Stomach (tissue), 4 donors: ENCODE data around the gene FYCO1.

Source experiments
- CTCF ChIP-seq, 7 experiments: fragments of 450-650 bp in 4 of 7; fragments of 200-600 bp in 3 of 7; sonication (generic) in 3 of 7; IDR thresholded peaks; one replicate each; pipeline ENCODE4 v1.5.1; 2016 to 2019; ENCODE audit warnings: antibody characterized with exemption in 7 of 7, control low read depth in 2 of 7, mild to moderate bottlenecking in 1 of 7
- EP300 ChIP-seq: sonication (generic); formaldehyde crosslinking; IDR thresholded peaks from one replicate; pipeline ENCODE4 v1.6.1; 2017; ENCODE audit warnings: antibody characterized with exemption
- POLR2A ChIP-seq, 4 donors: fragments of 450-650 bp; IDR thresholded peaks; one replicate each; pipeline ENCODE4 v1.6.1; 2016; ENCODE audit warnings: antibody characterized with exemption in 4 of 4, control low read depth in 2 of 4, mild to moderate bottlenecking in 1 of 4, moderate library complexity in 1 of 4
- POLR2AphosphoS5 ChIP-seq, 3 donors: sonication (generic); formaldehyde crosslinking; IDR thresholded peaks; one replicate each; pipeline ENCODE4 v1.6.1; 2016; ENCODE audit warnings: antibody characterized with exemption in 3 of 3

- TF ChIP-seq CTCF (IDR thresholded peaks at IDR 0.05) (no peak), POLR2A (IDR thresholded peaks at IDR 0.05) (no peak), POLR2AphosphoS5 (IDR thresholded peaks at IDR 0.05) (no peak), EP300 (no peak)
These were observed 45.5 kb downstream of the FYCO1 start for GRCh38 chr3:45950131-45950530.
